Measurements from ENCODE around the gene SNX10. TPM values are rescaled to one million over a fixed set of nuclear protein-coding genes. Genes with fewer than 3 reads are reported as not detected.

Gene SNX10
- total and polyA plus RNA-seq, 11 donors = 0.36 to 22.1 (median 1.1) TPM

DNA sequence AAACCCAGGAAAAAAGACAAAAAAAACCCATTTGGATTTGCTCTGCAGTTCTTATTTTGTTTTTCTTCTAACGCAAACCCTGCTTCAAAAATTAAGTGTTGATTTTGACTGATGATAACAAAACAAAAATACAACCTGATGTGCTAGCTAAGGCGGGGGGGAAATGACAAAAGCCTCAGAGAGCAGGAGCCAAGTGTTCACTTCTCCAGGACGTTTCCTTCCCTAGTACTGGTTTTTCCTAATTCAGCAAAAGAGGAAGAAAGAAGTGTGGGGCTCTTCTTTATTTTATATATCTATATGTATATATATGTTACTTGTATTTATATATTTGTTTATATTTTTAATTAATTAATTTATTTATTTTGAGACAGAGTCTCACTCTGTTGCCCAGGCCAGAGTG is 28.0 kb downstream of the SNX10 start:
- Histone ChIP-seq H3K9me3 (no peaks in the 10 kb centered on the region), H3K27me3 (no peaks in the 10 kb centered on the region), H3K4me3 (no peak overlapping the region), H3K27ac (peak overlapping the region in 1 of 12 donors; percentile 77), H3K4me1 (peaks cover 0 to 29% (median 0%) of the 10 kb centered on the region in 12 donors), H3K36me3 (no peaks in the 10 kb centered on the region)
- no peak for TF ChIP-seq POLR2A (IDR thresholded peaks at IDR 0.05)
- TF ChIP-seq, protein P1, sequence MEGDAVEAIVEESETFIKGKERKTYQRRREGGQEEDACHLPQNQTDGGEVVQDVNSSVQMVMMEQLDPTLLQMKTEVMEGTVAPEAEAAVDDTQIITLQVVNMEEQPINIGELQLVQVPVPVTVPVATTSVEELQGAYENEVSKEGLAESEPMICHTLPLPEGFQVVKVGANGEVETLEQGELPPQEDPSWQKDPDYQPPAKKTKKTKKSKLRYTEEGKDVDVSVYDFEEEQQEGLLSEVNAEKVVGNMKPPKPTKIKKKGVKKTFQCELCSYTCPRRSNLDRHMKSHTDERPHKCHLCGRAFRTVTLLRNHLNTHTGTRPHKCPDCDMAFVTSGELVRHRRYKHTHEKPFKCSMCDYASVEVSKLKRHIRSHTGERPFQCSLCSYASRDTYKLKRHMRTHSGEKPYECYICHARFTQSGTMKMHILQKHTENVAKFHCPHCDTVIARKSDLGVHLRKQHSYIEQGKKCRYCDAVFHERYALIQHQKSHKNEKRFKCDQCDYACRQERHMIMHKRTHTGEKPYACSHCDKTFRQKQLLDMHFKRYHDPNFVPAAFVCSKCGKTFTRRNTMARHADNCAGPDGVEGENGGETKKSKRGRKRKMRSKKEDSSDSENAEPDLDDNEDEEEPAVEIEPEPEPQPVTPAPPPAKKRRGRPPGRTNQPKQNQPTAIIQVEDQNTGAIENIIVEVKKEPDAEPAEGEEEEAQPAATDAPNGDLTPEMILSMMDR (IDR thresholded peaks at IDR 0.05) = no peak
- intact Hi-C loops (cut with DNase I) = no loop called here
- DNase-seq = no peak
- no peak for ATAC-seq
- 58 to 62% (median 59%) methylated on average over 3 of the region's 3 CpGs for WGBS, 4 donors

DNA sequence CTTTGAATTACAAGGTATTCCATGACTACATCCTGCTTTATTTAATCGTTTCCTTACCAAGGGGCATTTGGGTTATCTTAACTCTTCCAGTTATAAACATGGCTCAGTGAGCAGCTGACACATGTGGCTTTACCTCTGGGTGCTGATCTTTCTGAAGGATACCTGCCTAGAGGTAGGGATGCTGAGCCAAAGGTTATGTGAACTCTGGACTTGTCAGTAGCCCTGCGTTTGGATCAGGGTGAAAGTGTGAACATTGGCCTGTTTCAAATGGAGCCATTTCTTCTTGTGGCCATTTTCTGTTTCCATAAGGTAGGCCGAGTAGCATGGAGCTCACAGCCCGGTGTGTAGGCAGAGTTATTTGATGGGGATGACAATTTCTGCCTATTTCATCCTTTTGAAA is 29.2 kb downstream of the SNX10 start:
- H3K27me3 ChIP-seq = no peaks in the 10 kb centered on the region
- 84 to 90% (median 87%) methylated on average over 4 of the region's 4 CpGs for WGBS, 4 donors
- no peak for DNase-seq
- intact Hi-C loops (cut with DNase I) = no loop called here
- no peak for ATAC-seq
- no peak overlapping the region for H3K4me3 ChIP-seq
- H3K9me3 ChIP-seq = no peaks in the 10 kb centered on the region
- H3K4me1 ChIP-seq = peaks cover 0 to 20% (median 0%) of the 10 kb centered on the region in 12 donors
- TF ChIP-seq, protein P1 (IDR thresholded peaks at IDR 0.05) = no peak
- no peak for TF ChIP-seq POLR2A (IDR thresholded peaks at IDR 0.05)
- no peaks in the 10 kb centered on the region for H3K36me3 ChIP-seq
- H3K27ac ChIP-seq = no peak overlapping the region

DNA sequence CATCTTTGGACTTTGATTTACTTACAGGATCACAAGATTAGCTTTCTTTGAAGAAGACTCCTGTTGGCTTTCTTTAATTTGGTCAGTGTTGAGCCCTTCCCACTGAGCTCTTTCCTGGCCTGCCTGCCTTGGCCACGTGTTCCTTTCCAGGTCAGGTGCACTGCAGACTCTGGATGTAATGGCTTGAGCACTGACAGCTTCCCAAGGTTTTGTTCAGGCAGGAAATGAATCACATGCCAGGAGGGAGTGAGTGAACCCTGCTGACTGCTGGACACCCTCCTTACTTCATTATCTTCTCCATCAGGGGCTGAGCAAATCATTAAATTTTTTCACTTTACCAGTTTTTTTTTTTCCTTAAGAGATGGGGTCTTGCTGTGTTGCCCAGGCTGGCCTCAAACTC is 29.8 kb downstream of the SNX10 start:
- Histone ChIP-seq H3K4me1 (peaks cover 0 to 20% (median 0%) of the 10 kb centered on the region in 12 donors), H3K27ac (no peak overlapping the region), H3K9me3 (no peaks in the 10 kb centered on the region), H3K27me3 (no peaks in the 10 kb centered on the region), H3K36me3 (no peaks in the 10 kb centered on the region), H3K4me3 (no peak overlapping the region)
- intact Hi-C loops (cut with DNase I) = no loop called here
- DNase-seq = no peak
- 33 to 68% (median 51%) methylated on average over 1 of the region's 1 CpG for WGBS, 4 donors
- no peak for ATAC-seq
- TF ChIP-seq, protein P1 (IDR thresholded peaks at IDR 0.05) = no peak
- TF ChIP-seq POLR2A (IDR thresholded peaks at IDR 0.05) = no peak

DNA sequence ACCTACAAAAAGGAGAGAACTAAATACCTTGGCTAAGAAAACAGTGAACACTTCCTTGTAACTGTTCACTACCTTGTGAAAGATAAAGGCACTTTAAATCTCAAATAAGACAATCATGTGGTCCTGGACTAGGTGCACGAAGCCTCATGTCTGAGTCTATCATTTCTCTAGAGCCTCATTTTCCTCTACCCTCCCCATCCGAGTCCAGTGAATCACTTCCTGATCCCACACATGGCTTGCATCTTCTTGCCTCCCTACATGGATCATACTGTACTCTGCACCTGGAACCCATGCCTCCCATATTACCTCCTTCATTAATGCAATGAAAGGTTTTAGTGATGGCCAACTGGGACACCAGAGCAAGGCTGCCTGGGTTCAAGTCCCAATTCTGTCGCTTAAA is 34.5 kb downstream of the SNX10 start:
- Histone ChIP-seq H3K27me3 (no peaks in the 10 kb centered on the region), H3K36me3 (no peaks in the 10 kb centered on the region), H3K4me1 (peaks cover 0 to 28% (median 0%) of the 10 kb centered on the region in 12 donors), H3K27ac (no peak overlapping the region), H3K4me3 (no peak overlapping the region), H3K9me3 (no peaks in the 10 kb centered on the region)
- intact Hi-C loops (cut with DNase I) = no loop called here
- 70 to 75% (median 72%) methylated on average over 3 of the region's 3 CpGs for WGBS, 4 donors
- DNase-seq (no peak), ATAC-seq (no peak)
- TF ChIP-seq POLR2A (IDR thresholded peaks at IDR 0.05) = no peak
- TF ChIP-seq, protein P1 (IDR thresholded peaks at IDR 0.05) = no peak
